ENCODE results near the gene ITIH1. TPM values are rescaled to one million over a fixed set of nuclear protein-coding genes. Genes with fewer than 3 reads are reported as not detected.

ITIH1 gene
- polyA plus RNA-seq, 2 of the 4 experiments (the other 2 are of a cell fraction) = not detected

GRCh38 chr3:52805270-52806039 lies 28.1 kb downstream of the ITIH1 start:
- H3K4me2 ChIP-seq = no peak overlapping the region
- ChIA-PET CTCF (interaction anchor here (0.6 kb wide), 2 partner anchors 69 to 79 kb away, joined by 3 read pairs; no protein-coding TSS in a partner anchor), POLR2A (no interaction called here)
- H3K9me3 ChIP-seq = no peaks in the 10 kb centered on the region
- no peak for TF ChIP-seq KDM1A (IDR thresholded peaks at IDR 0.05; ENCODE audit: low read depth)
- no peak for TF ChIP-seq ESRRA (IDR thresholded peaks at IDR 0.05; ENCODE audit: borderline replicate concordance, low read length)
- no peak for TF ChIP-seq HEYL (CRISPR knock-in tag; IDR thresholded peaks at IDR 0.05)
- TF ChIP-seq JUN (IDR thresholded peaks at IDR 0.05) = no peak
- no peak for TF ChIP-seq ZFP36 (IDR thresholded peaks at IDR 0.05; ENCODE audit: borderline replicate concordance, partially characterized antibody)
- no peak for TF ChIP-seq HOXB5 (CRISPR knock-in tag; IDR thresholded peaks at IDR 0.05)
- TF ChIP-seq NPAS2 (CRISPR knock-in tag; IDR thresholded peaks at IDR 0.05; ENCODE audit: borderline replicate concordance) = no peak
- no peak for TF ChIP-seq EP300 (IDR thresholded peaks at IDR 0.05)
- TF ChIP-seq EHMT2 (IDR thresholded peaks at IDR 0.05; ENCODE audit: low read depth) = no peak
- FAIRE-seq (no peak), DNase-seq (ENCODE audit: low read depth in 1 of 2, low spot score in 1 of 2) (no peak), ATAC-seq (no peak)
- no peak overlapping the region for H3K27ac ChIP-seq
- WGBS (ENCODE audit: missing lambda C conversion rate) = 86% methylated on average over 9 of the region's 19 CpGs
- H3K4me3 ChIP-seq = no peak overlapping the region
- no peaks in the 10 kb centered on the region for H3K4me1 ChIP-seq

GRCh38 chr3:52809149-52809548 lies 31.8 kb downstream of the ITIH1 start:
- WGBS (ENCODE audit: missing lambda C conversion rate) = 19% methylated on average over 2 of the region's 2 CpGs
- no peak overlapping the region for H3K4me3 ChIP-seq
- no peaks in the 10 kb centered on the region for H3K4me1 ChIP-seq
- no peaks in the 10 kb centered on the region for H3K9me3 ChIP-seq
- ATAC-seq = no peak
- H3K4me2 ChIP-seq = no peak overlapping the region
- POLR2A ChIA-PET = no interaction called here
- no peak for FAIRE-seq
- CTCF ChIA-PET = interaction anchor here (1.3 to 2.7 kb wide), 3 partner anchors 10 to 21 kb away, joined by 3 to 7 read pairs (median 4); no protein-coding TSS in a partner anchor
- H3K27ac ChIP-seq = no peak overlapping the region
- DNase-seq (ENCODE audit: low read depth in 1 of 2, low spot score in 1 of 2) = no peak
- TF ChIP-seq CTCF (IDR thresholded peaks at IDR 0.05) (no peak), REST (IDR thresholded peaks at IDR 0.05) (no peak), POLR2AphosphoS2 (conservative IDR thresholded peaks at IDR 0.05; ENCODE audit: low read length) (no peak), HOXB5 (CRISPR knock-in tag; IDR thresholded peaks at IDR 0.05) (no peak), BCL3 (IDR thresholded peaks at IDR 0.05) (no peak), HDAC2 (IDR thresholded peaks at IDR 0.05) (no peak), PBX3 (IDR thresholded peaks at IDR 0.05) (no peak), CHD2 (IDR thresholded peaks at IDR 0.05; ENCODE audit: low read length, partially characterized antibody) (no peak), KDM1A (IDR thresholded peaks at IDR 0.05; ENCODE audit: low read depth) (no peak), E2F6 (IDR thresholded peaks at IDR 0.05; ENCODE audit: borderline replicate concordance, low read depth) (no peak), NR3C1 (IDR thresholded peaks at IDR 0.05) (no peak), EHMT2 (IDR thresholded peaks at IDR 0.05; ENCODE audit: low read depth) (no peak), ELK1 (IDR thresholded peaks at IDR 0.05; ENCODE audit: low read depth, low read length) (no peak), ATOH8 (CRISPR knock-in tag; IDR thresholded peaks at IDR 0.05; ENCODE audit: low read depth) (no peak), BHLHE40 (IDR thresholded peaks at IDR 0.05; ENCODE audit: low read depth, low read length) (no peak), RAD21 (conservative IDR thresholded peaks at IDR 0.05 in 1 of 2, IDR thresholded peaks at IDR 0.05 in 1 of 2) (no peak), SREBF2 (IDR thresholded peaks at IDR 0.05) (no peak), PHF8 (IDR thresholded peaks at IDR 0.05; ENCODE audit: borderline replicate concordance, low read depth) (no peak), TP53 (CRISPR knock-in tag; IDR thresholded peaks at IDR 0.05) (no peak)

All from A549 (cell line).